Heart left ventricle (tissue), 16 donors: Measurements from ENCODE around the gene CSMD2. TPM values are rescaled to one million over a fixed set of nuclear protein-coding genes. Genes with fewer than 3 reads are reported as not detected.

Source experiments
- ATAC-seq, 4 donors: fragments of 200-7000 bp; cut with Tn5 transposase; one replicate each; pipeline ENCODE4 v1.9.1; 2020 to 2022; ENCODE audit warnings: moderate library complexity in 4 of 4, mild to moderate bottlenecking in 3 of 4, moderate number of reproducible peaks in 1 of 4
- DNase-seq, 5 donors: peaks; one replicate each; pipeline ENCODE4 v3.0.0-alpha.2; 2020
- H3K27ac ChIP-seq, 12 donors: fragments of 200-600 bp; sonication (generic) in 4 of 12; one replicate each; pipeline versions ENCODE4 v1.5.0 to v1.8.0; 2016 to 2022; ENCODE audit warnings: mild to moderate bottlenecking in 2 of 12
- H3K27me3 ChIP-seq, 9 donors: fragments of 200-600 bp; sonication (generic) in 2 of 9; one replicate each; pipeline versions ENCODE4 v1.5.1 to v1.8.0; 2016 to 2022; ENCODE audit warnings: mild to moderate bottlenecking in 3 of 9
- H3K36me3 ChIP-seq, 9 donors: fragments of 200-600 bp; sonication (generic) in 2 of 9; one replicate each; pipeline versions ENCODE4 v1.5.0 to v1.8.0; 2018 to 2022; ENCODE audit warnings: mild to moderate bottlenecking in 2 of 9
- H3K4me1 ChIP-seq, 12 donors: fragments of 200-600 bp; sonication (generic) in 4 of 12; one replicate each; pipeline versions ENCODE4 v1.5.0 to v1.8.0; 2016 to 2022; ENCODE audit warnings: mild to moderate bottlenecking in 3 of 12
- H3K4me3 ChIP-seq, 12 donors: fragments of 200-600 bp; sonication (generic) in 4 of 12; one replicate each; pipeline versions ENCODE4 v1.5.0 to v1.8.0; 2017 to 2022; ENCODE audit warnings: mild to moderate bottlenecking in 9 of 12, moderate library complexity in 4 of 12
- H3K9me3 ChIP-seq, 12 donors: fragments of 200-600 bp; sonication (generic) in 4 of 12; one replicate each; pipeline versions ENCODE4 v1.5.0 to v1.8.0; 2016 to 2022; ENCODE audit warnings: mild to moderate bottlenecking in 1 of 12
- POLR2A ChIP-seq, 2 donors: fragments of 450-650 bp; IDR thresholded peaks; one replicate each; pipeline ENCODE4 v1.6.1; 2017; ENCODE audit warnings: antibody characterized with exemption in 2 of 2, mild to moderate bottlenecking in 2 of 2, moderate library complexity in 2 of 2
- WGBS, 4 donors: extraction: QIAGEN DNeasy Blood & Tissue Kit in 2 of 4; methylation state at CpG; one replicate each; pipeline versions ENCODE4 v1.1.5 to v1.1.7; 2013 to 2018; 5-methylcytosine and 5-hydroxymethylcytosine counted together
- intact Hi-C, 10 donors: fragments of 100-400 bp; cut with DNase I; formaldehyde crosslinking; loops; one replicate each; pipeline versions ENCODE4 v1.11.1 to v1.14.2; 2022
- polyA plus RNA-seq, 2 donors: library from polyadenylated mRNA; stranded (reverse); fragments of 200-250 nt; gene quantifications; one replicate each; pipeline ENCODE4 v1.2.3, GENCODE V29; 2013
- total RNA-seq, 9 donors: library from RNA; depleted of rRNA in 2 of 9; stranded (reverse); fragments of >200 nt in 2 of 9; fragmentation: NEBNext Ultra II Directional in 3 of 9; extraction: Animal tissue kit (Norgen Biotek cat#: 25700) in 3 of 9; gene quantifications; one replicate each; pipeline versions ENCODE4 v1.1.0 to v1.2.4, GENCODE V29; 2016 to 2023
- TF ChIP-seq, protein P1 (sequence below), 12 donors: fragments of 200-600 bp; sonication (generic) in 4 of 12; IDR thresholded peaks; one replicate each; pipeline versions ENCODE4 v1.5.0 to v1.8.0; 2018 to 2022; ENCODE audit warnings: antibody characterized with exemption in 12 of 12, mild to moderate bottlenecking in 5 of 12
- donor health status: ischemic (EF 13 %, LVEDD 7.1; RV severe dilation, severe dysfunction).
- donor health status: healthy with polysubstance abuse.
- donor health status: DM: no; HTN: yes; CAD: no.
- donor health status: DM: no; HTN: no; CAD: no.
- donor health status: ischemic (EF 25% LVEDD 6.9; RV normal size, moderate dysfunction).
- donor health status: ischemic (EF 25% LVEDD 5.7; RV mildly dilated, moderate dysfunction).
- donor health status: healthy.
- donor health status: DM: yes; HTN: yes; CAD: no.
- donor health status: ischemic (EF 35%, LVEDD 5.7; RV mildly dilated, moderate dysfunction).
- donor health status: nonischemic (EF 11% LVEDD 7.7; RV severe dilation, severe dysfunction).
- donor health status: DM: yes; HTN: yes; CAD: no.
- donor health status: PGD.
- donor health status: ischemic (EF 29% LVEDD 5.4; RV normal size, mild dysfunction).
- donor health status: nonischemic (EF 23%, LVEDD 6.1; RV moderate dilation, normal function).

CSMD2 gene
- total and polyA plus RNA-seq, 11 donors = 0.02 to 0.79 (median 0.22) TPM

GRCh38 chr1:33716976-33717688 is 447.9 kb downstream of the CSMD2 start:
- DNase-seq (no peak), ATAC-seq (no peak)
- 75 to 87% (median 83%) methylated on average over 3 of the region's 3 CpGs for WGBS, 4 donors
- no peaks in the 10 kb centered on the region for H3K9me3 ChIP-seq
- peaks cover 0 to 12% (median 4%) of the 10 kb centered on the region in 9 donors for H3K27me3 ChIP-seq
- no peaks in the 10 kb centered on the region for H3K4me1 ChIP-seq
- no peak overlapping the region for H3K4me3 ChIP-seq
- H3K36me3 ChIP-seq = no peaks in the 10 kb centered on the region
- TF ChIP-seq, protein P1, sequence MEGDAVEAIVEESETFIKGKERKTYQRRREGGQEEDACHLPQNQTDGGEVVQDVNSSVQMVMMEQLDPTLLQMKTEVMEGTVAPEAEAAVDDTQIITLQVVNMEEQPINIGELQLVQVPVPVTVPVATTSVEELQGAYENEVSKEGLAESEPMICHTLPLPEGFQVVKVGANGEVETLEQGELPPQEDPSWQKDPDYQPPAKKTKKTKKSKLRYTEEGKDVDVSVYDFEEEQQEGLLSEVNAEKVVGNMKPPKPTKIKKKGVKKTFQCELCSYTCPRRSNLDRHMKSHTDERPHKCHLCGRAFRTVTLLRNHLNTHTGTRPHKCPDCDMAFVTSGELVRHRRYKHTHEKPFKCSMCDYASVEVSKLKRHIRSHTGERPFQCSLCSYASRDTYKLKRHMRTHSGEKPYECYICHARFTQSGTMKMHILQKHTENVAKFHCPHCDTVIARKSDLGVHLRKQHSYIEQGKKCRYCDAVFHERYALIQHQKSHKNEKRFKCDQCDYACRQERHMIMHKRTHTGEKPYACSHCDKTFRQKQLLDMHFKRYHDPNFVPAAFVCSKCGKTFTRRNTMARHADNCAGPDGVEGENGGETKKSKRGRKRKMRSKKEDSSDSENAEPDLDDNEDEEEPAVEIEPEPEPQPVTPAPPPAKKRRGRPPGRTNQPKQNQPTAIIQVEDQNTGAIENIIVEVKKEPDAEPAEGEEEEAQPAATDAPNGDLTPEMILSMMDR (IDR thresholded peaks at IDR 0.05) = no peak
- no peak for TF ChIP-seq POLR2A (IDR thresholded peaks at IDR 0.05)
- intact Hi-C loops = no loop called here
- no peak overlapping the region for H3K27ac ChIP-seq

DNA sequence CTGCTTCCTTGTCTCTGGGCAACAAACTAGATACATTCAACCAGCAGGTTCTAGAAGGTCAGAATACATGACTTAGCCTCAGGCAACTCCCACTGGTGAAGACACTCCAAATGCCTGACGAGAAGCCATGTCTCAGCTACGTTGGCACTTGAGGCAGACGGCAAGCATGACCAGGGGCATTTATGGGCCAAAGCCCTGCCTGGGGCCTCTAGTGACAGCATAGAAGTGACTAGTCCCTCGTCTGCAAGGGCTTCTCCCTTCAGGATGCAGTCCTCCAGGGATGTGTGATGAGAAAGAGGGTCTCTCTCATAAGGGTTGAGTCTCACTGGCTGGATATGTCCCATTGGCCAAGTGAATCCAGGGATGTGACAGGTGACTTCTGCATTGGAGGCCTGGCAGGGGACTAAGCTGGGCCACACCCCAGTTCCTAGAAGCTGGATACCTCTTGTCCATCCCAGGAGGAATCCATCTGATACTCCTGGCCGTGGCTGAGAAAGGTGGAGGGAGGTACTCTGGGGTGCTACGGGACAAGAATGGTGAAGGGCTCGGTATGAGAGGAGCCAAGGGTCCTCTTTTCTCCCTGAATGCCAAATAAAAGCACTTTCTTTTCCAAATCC is 449.7 kb downstream of the CSMD2 start:
- ATAC-seq (no peak), DNase-seq (no peak)
- no peak overlapping the region for H3K27ac ChIP-seq
- no peaks in the 10 kb centered on the region for H3K9me3 ChIP-seq
- H3K4me3 ChIP-seq = no peak overlapping the region
- no peak for TF ChIP-seq POLR2A (IDR thresholded peaks at IDR 0.05)
- TF ChIP-seq, protein P1 (IDR thresholded peaks at IDR 0.05) = no peak
- H3K36me3 ChIP-seq = no peaks in the 10 kb centered on the region
- peaks cover 0 to 12% (median 4%) of the 10 kb centered on the region in 9 donors for H3K27me3 ChIP-seq
- H3K4me1 ChIP-seq = no peaks in the 10 kb centered on the region
- intact Hi-C loops = no loop called here
- WGBS, 4 donors = 73 to 85% (median 76%) methylated on average over 7 of the region's 7 CpGs

- no peak for DNase-seq
- no peak for TF ChIP-seq POLR2A (IDR thresholded peaks at IDR 0.05)
- TF ChIP-seq, protein P1 (IDR thresholded peaks at IDR 0.05) = no peak
These were observed 450.6 kb downstream of the CSMD2 start for GRCh38 chr1:33714421-33714820.

GRCh38 chr1:33713058-33713877 is 451.8 kb downstream of the CSMD2 start:
- H3K27ac ChIP-seq = no peak overlapping the region
- 66 to 78% (median 71%) methylated on average over 9 of the region's 9 CpGs for WGBS, 4 donors
- H3K4me3 ChIP-seq = no peak overlapping the region
- H3K9me3 ChIP-seq = no peaks in the 10 kb centered on the region
- peaks cover 0 to 12% (median 4%) of the 10 kb centered on the region in 9 donors for H3K27me3 ChIP-seq
- no peaks in the 10 kb centered on the region for H3K36me3 ChIP-seq
- intact Hi-C loops = no loop called here
- no peak for ATAC-seq
- TF ChIP-seq, protein P1 (IDR thresholded peaks at IDR 0.05) = no peak
- no peak for TF ChIP-seq POLR2A (IDR thresholded peaks at IDR 0.05)
- DNase-seq = no peak
- H3K4me1 ChIP-seq = no peaks in the 10 kb centered on the region

More at GRCh38 chr1:33714421-33714820, 450.6 kb downstream of the CSMD2 start:
- intact Hi-C loops = no loop called here
- Histone ChIP-seq H3K27me3 (peaks cover 0 to 12% (median 4%) of the 10 kb centered on the region in 9 donors), H3K4me1 (no peaks in the 10 kb centered on the region), H3K36me3 (no peaks in the 10 kb centered on the region), H3K27ac (no peak overlapping the region), H3K9me3 (no peaks in the 10 kb centered on the region), H3K4me3 (no peak overlapping the region)
- ATAC-seq = no peak
- 84 to 90% (median 89%) methylated on average over 9 to 18 of the region's 18 CpGs for WGBS, 4 donors
